ENCODE data around the gene ALOX15B. TPM values are rescaled to one million over a fixed set of nuclear protein-coding genes. Genes with fewer than 3 reads are reported as not detected.

Gene ALOX15B
- total and polyA plus RNA-seq, 8 donors: 0.38 to 112 (median 0.53) TPM

DNA sequence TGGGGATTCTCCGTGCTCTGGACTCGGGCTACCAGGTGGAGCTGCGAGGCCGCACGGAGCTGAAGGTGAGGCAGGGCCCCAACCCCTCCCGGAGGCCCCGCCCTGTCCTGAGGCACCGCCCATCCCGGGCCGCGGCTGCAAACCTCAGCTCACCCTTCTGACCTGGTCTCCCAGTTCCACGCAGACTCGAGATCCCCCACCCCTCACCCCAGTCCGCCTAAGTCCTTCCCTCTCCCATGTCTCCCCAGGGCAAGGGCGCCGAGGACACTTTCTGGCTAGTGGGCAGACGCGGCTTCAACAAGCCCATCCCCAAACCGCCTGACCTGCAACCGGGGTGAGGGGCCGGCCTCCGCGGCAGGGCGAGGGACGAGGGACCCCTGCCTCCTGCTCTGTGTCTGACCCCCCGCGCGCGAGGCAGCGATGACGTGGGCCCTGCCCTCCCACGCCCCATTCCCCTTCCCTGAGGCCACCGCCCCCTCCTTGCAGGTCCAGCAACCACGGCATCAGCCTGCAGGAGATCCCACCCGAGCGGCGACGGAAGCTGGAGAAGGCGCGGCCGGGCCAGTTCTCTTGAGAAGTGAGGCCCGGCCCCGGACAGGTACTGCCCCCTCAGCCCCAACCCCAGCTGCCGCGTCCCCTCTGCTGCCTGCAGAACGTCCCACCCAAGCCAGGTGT is 22.8 kb upstream of the ALOX15B start:
- H3K4me1 ChIP-seq: peaks cover 29 to 54% of the 10 kb centered on the region in 2 donors

DNA sequence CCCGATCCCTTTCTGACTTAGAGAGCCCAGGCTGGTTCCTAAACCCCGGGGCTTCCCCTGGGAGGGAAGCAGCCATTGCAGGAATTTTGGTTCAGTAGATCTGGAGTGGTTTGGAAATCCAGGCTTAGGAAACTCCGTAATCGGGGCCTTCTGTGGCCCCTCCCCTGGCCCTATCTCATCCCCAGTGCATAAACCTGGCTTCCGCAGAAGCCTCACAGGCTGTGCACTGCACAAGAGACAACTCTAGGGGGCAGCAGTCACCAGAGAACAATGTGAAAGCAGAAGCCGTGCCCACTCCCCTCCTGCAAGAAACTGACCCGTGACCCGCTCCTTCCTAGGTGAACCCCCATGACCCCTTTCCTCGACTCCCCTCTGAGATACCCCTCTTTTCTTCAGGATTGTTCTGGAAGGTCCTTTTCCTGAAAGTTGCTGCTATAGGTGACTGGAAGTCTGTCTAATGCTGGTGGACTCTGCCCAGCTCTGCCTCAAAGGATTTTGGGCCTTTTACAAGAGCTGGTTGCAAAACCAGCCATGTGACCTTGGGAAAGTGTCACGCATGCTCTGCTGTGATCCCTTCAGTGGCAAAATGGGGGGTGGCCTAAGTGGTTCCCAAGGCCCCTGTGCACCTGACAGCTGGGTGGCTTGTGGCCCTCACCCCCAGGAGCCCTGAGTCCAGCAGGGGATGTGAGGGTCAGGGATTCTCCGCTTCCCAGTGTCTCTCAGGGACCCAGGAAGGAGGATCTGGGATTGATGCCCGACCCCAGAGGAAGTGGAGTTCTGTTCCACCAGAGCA is 22.0 kb upstream of the ALOX15B start:
- Histone ChIP-seq H3K27me3 (peaks cover 0 to 47% of the 10 kb centered on the region in 2 donors), H3K36me3 (no peaks in the 10 kb centered on the region), H3K4me1 (peaks cover 29 to 54% of the 10 kb centered on the region in 2 donors), H3K9me3 (no peaks in the 10 kb centered on the region), H3K4me3 (peak overlapping the region; percentile 45 to 47), H3K27ac (peak overlapping the region; percentile 73 to 75)
- peak; percentile 91 for ATAC-seq
- TF ChIP-seq CTCF (IDR thresholded peaks at IDR 0.05): peak; percentile 54 to 86
- peak in 2 of 4 donors; percentile 82 to 85 for DNase-seq
- intact Hi-C loops (cut with DNase I): no loop called here

More for the DNA sequence above, 22.8 kb upstream of the ALOX15B start:
- DNase-seq (peak in 2 of 4 donors; percentile 73 to 89), ATAC-seq (peak; percentile 75)
- TF ChIP-seq CTCF (IDR thresholded peaks at IDR 0.05): no peak
- intact Hi-C loops (cut with DNase I): no loop called here
- peak overlapping the region; percentile 73 to 75 for H3K27ac ChIP-seq
- H3K4me3 ChIP-seq: peak overlapping the region; percentile 45 to 47
- no peaks in the 10 kb centered on the region for H3K36me3 ChIP-seq
- peaks cover 0 to 47% of the 10 kb centered on the region in 2 donors for H3K27me3 ChIP-seq
- H3K9me3 ChIP-seq: no peaks in the 10 kb centered on the region

DNA sequence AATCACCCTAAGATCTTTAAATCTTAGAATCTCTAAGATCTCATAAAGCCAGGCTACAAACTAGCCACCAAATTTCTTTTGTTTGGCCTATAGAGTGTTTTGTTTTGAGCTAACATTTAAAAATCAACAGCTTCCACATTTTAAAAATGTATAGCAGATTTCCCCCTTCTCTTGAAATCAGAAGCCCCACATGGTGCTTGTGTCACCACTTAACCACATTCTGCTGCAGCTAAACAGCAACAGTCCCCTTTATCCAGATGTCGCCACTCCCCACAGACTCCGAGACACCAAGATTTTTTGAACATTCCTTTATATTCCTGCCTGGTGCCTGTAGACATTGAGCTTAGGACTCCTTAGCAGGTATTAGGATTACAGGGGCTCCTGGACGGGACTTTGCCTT is 20.4 kb upstream of the ALOX15B start:
- H3K9me3 ChIP-seq: no peaks in the 10 kb centered on the region
- intact Hi-C loops (cut with DNase I): no loop called here
- H3K36me3 ChIP-seq: no peaks in the 10 kb centered on the region
- peaks cover 0 to 35% of the 10 kb centered on the region in 2 donors for H3K27me3 ChIP-seq
- DNase-seq (no peak), ATAC-seq (no peak)
- H3K4me3 ChIP-seq: no peak overlapping the region
- no peak for TF ChIP-seq CTCF (IDR thresholded peaks at IDR 0.05)
- H3K27ac ChIP-seq: peak overlapping the region; percentile 73 to 75
- peaks cover 29 to 63% of the 10 kb centered on the region in 2 donors for H3K4me1 ChIP-seq

DNA sequence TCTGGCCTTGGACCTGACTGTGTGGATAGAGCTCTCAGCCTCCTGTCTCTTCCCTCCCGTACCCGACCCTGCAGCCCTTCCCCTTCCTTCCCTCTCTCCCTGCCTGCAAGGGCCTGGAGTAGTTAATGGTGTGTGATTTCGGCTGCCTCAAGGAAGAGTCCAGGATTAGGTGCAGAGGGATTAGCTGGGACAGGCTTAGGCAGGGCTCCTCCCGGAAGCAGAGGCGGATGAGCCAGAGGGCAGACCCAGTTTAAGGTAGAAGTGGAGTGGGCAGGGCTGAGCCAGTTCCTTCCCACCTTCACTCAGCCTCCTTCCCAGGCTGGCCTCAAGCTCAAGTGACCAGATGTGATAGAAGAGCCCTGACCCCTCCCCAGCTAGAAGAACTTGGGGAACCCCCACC is 19.7 kb upstream of the ALOX15B start:
- no peaks in the 10 kb centered on the region for H3K9me3 ChIP-seq
- no peak overlapping the region for H3K27ac ChIP-seq
- intact Hi-C loops (cut with DNase I): no loop called here
- DNase-seq: no peak
- peaks cover 29 to 70% of the 10 kb centered on the region in 2 donors for H3K4me1 ChIP-seq
- no peak for TF ChIP-seq CTCF (IDR thresholded peaks at IDR 0.05)
- no peaks in the 10 kb centered on the region for H3K36me3 ChIP-seq
- no peak for ATAC-seq
- H3K27me3 ChIP-seq: peaks cover 0 to 27% of the 10 kb centered on the region in 2 donors
- no peak overlapping the region for H3K4me3 ChIP-seq

Measured in left lung (tissue), 10 donors.